Stimulated activated memory B cell treated with anti-CD40 and anti-IgM and Interleukin-4, amounts not matched to agents 10 μg/mL and 1 μg/mL and 100 μg/mL, for 72 hours (primary cell): ENCODE results near the gene ZNF709.
A peak's percentile ranks its signal among the peaks of the same experiment; 100 is the strongest.
"Not testable (repeated sequence)": the region's sequence is repeated elsewhere in the genome, so short reads cannot be mapped to it uniquely, and the experiment has no call there.

Experiments
- ATAC-seq: fragments of 150-1000 bp; cut with Tn5 transposase; 2 replicates; pipeline ENCODE4 v1.10.0; 2021
- H3K27ac Mint-ChIP-seq: one replicate; pipeline ENCODE4 v1.8.0; 2022; ENCODE audit warnings: mild to moderate bottlenecking, mixed read lengths
- H3K27me3 Mint-ChIP-seq: one replicate; pipeline ENCODE4 v1.8.0; 2022; ENCODE audit warnings: mixed read lengths
- H3K36me3 Mint-ChIP-seq: one replicate; pipeline ENCODE4 v1.8.0; 2022; ENCODE audit warnings: mixed read lengths
- H3K4me1 Mint-ChIP-seq: one replicate; pipeline ENCODE4 v1.8.0; 2022; ENCODE audit warnings: mixed read lengths
- H3K4me3 Mint-ChIP-seq: one replicate; pipeline ENCODE4 v1.8.0; 2022; ENCODE audit warnings: mild to moderate bottlenecking, moderate library complexity, mixed read lengths
- H3K9me3 Mint-ChIP-seq: one replicate; pipeline ENCODE4 v1.8.0; 2022; ENCODE audit warnings: mixed read lengths

ZNF709 gene

DNA sequence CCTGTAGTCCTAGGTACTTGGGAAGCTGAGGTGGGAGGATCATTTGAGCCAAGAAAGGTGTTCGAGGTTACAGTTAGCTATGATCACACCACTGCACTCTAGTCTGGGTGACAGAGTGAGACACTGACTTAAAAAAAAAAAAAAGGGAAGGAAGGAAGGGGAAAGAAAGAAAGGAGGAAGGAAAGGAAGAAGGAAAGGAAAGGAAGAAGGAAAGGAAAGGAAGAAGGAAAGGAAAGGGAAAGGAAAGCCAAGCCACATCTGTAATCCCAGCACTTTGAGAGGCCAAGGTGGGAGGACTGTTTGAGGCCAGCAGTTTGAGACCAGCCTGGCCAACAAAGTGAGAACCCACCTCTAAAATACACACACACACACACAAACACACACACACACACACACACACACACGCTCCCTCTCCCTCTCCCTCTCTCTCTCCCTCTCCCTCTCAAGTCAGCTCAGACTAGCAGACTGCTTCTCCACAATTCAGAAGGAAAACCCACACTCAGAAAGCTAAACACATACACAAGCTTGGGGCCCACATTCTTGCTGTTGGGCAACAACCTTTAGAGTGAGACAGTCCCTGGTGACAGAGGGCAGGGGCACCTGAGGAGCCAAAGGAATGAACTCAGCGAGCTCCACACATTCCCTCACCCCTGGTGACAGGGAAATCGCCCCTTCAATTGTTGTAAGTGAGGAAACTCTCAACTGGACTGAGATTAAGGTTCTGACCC, 2.7 kb downstream of the ZNF709 start:
- H3K36me3 Mint-ChIP-seq: no peaks in the 10 kb centered on the region
- peak overlapping the region; percentile 65 for H3K4me3 Mint-ChIP-seq
- H3K27ac Mint-ChIP-seq: peak overlapping the region; percentile 90
- H3K27me3 Mint-ChIP-seq: no peaks in the 10 kb centered on the region
- ATAC-seq: no peak
- peaks cover 53% of the 10 kb centered on the region for H3K4me1 Mint-ChIP-seq
- H3K9me3 Mint-ChIP-seq: no peaks in the 10 kb centered on the region

DNA sequence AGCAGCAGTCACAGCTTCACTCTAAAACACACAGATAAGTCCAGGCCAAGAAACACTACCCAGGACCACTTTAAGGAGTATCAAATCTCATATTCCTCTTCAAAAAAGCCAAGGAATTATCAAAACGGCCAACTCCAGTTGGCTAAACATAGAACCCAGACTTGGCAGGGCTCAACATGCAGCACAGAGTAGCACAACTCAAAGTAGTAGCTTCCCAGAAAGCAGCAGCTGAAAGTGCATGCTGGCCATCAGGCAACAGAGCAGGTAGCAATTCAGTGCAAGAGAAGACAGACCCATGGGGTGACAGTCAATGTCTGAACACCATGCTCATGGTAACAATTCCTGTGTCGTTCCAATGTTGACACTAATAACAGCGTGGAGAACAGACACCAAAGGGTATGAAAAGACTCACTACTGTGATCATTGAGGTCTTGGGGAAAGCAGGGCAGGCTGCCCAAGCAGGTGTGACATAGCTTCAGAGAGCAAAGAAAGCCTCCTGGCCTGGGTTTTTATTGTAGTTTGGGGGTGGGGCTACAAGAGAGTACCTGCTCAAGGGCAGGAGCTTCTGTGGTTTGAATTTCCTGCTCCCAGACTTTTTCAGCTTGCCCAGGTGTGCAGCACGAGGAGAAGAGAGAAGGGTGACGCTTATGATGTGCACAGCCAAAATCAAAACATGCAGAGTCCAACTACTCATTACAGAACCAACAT, 6.2 kb downstream of the ZNF709 start:
- no peaks in the 10 kb centered on the region for H3K36me3 Mint-ChIP-seq
- no peak overlapping the region for H3K4me3 Mint-ChIP-seq
- H3K4me1 Mint-ChIP-seq: peaks cover 54% of the 10 kb centered on the region
- H3K9me3 Mint-ChIP-seq: no peaks in the 10 kb centered on the region
- ATAC-seq: no peak
- H3K27ac Mint-ChIP-seq: no peak overlapping the region
- no peaks in the 10 kb centered on the region for H3K27me3 Mint-ChIP-seq

DNA sequence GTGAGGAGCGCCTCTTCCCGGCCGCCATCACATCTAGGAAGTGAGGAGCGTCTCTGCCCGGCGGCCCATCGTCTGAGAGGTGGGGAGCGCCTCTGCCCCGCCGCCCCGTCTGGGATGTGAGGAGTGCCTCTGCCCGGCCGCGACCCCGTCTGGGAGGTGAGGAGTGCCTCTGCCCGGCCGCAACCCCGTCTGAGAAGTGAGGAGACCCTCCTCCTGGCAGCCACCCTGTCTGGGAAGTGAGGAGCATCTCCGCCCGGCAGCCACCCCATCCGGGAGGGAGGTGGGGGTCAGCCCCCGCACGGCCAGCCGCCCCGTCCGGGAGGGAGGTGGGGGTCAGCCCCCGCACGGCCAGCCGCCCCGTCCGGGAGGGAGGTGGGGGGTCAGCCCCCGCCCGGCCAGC, 17.0 kb downstream of the ZNF709 start:
- not testable (repeated sequence) for H3K4me3 Mint-ChIP-seq, H3K27me3 Mint-ChIP-seq, H3K27ac Mint-ChIP-seq, ATAC-seq, H3K4me1 Mint-ChIP-seq
- Mint-ChIP-seq H3K9me3 (peaks cover 16% of the 10 kb centered on the region), H3K36me3 (peaks cover 54% of the 10 kb centered on the region)

- H3K36me3 Mint-ChIP-seq: peaks cover 49% of the 10 kb centered on the region
- no peaks in the 10 kb centered on the region for H3K27me3 Mint-ChIP-seq
- no peaks in the 10 kb centered on the region for H3K4me1 Mint-ChIP-seq
- ATAC-seq: no peak
- no peak overlapping the region for H3K27ac Mint-ChIP-seq
- H3K9me3 Mint-ChIP-seq: peaks cover 19% of the 10 kb centered on the region
- no peak overlapping the region for H3K4me3 Mint-ChIP-seq
Observed at GRCh38 chr19:12465211-12465610, 19.4 kb downstream of the ZNF709 start.

- Mint-ChIP-seq H3K36me3 (peaks cover 46% of the 10 kb centered on the region), H3K4me3 (no peak overlapping the region), H3K4me1 (no peaks in the 10 kb centered on the region), H3K27ac (no peak overlapping the region), H3K27me3 (no peaks in the 10 kb centered on the region), H3K9me3 (peaks cover 19% of the 10 kb centered on the region)
- no peak for ATAC-seq
Observed at GRCh38 chr19:12464769-12465168, 19.8 kb downstream of the ZNF709 start.

GRCh38 chr19:12464139-12464538, 20.5 kb downstream of the ZNF709 start:
- not testable (repeated sequence) for H3K27ac Mint-ChIP-seq, ATAC-seq, H3K27me3 Mint-ChIP-seq, H3K4me3 Mint-ChIP-seq, H3K4me1 Mint-ChIP-seq
- Mint-ChIP-seq H3K36me3 (peaks cover 51% of the 10 kb centered on the region), H3K9me3 (peaks cover 21% of the 10 kb centered on the region)

- Mint-ChIP-seq H3K27me3 (no peaks in the 10 kb centered on the region), H3K9me3 (peaks cover 9% of the 10 kb centered on the region), H3K4me3 (no peak overlapping the region), H3K4me1 (no peaks in the 10 kb centered on the region), H3K36me3 (peaks cover 52% of the 10 kb centered on the region), H3K27ac (no peak overlapping the region)
- no peak for ATAC-seq
Observed at GRCh38 chr19:12453495-12453894, 31.1 kb downstream of the ZNF709 start.

DNA sequence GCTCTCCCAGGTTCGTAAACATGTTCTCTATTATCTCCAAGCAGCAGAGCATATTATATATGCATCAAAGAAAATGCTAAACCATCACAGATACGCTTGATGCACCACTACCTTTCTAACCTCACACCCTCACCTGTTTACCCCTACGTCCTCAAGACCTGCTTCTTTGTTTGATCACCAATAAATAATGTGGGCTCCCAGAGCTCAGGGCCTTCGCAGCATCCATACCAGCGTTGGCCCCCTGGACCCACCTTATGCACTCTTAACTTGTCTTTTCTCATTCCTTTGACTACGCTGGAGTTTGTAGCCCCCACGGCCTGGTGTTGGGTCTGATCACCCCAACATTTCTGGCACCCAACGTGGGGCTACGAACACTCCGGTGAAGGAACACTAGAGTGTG, 33.8 kb downstream of the ZNF709 start:
- peaks cover 46% of the 10 kb centered on the region for H3K36me3 Mint-ChIP-seq
- H3K4me1 Mint-ChIP-seq: no peaks in the 10 kb centered on the region
- H3K4me3 Mint-ChIP-seq: no peak overlapping the region
- H3K27ac Mint-ChIP-seq: no peak overlapping the region
- ATAC-seq: no peak
- peaks cover 12% of the 10 kb centered on the region for H3K9me3 Mint-ChIP-seq
- H3K27me3 Mint-ChIP-seq: no peaks in the 10 kb centered on the region

- Mint-ChIP-seq H3K4me1 (no peaks in the 10 kb centered on the region), H3K4me3 (no peak overlapping the region), H3K27me3 (no peaks in the 10 kb centered on the region), H3K9me3 (peaks cover 18% of the 10 kb centered on the region), H3K36me3 (peaks cover 48% of the 10 kb centered on the region), H3K27ac (no peak overlapping the region)
- no peak for ATAC-seq
Observed at GRCh38 chr19:12448808-12449207, 35.8 kb downstream of the ZNF709 start.

DNA sequence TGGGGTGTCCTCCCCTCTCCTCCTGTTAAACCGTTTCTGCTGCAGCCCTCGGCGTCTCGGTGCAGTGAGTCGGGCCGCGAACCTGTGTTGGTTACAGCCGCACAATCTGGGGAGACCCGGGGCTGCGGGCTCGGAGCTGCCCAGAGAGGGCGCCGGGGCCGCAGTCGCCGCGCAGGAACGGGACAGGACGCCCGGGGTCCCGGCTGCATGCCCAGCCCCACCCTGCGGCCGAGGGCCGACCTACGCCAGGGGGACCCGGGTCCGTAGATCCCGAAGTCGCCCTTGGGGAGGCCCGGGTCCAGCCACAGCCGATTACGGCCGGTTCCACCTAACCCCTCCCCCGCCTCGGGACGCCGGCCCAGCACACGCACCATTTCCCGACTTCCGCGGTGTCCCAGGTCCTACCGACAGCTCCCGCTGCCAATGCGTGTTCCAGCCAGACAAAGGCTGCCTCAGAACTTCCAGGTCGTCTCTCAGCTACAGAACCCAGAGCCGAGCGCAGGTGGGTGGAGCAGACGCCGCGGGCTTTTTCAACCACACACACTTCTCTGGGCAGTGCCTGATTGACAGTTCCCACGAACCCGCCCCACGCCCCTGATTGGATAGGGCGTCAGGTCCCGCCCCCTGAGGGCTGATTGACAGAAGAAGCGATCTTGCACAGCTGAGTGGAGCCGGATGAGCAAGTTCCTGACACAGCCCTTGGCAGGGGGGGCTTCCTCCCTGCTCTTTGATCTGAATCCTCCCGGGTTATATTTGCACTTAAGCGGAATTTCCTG, 43.9 kb downstream of the ZNF709 start, which contains the start of gene ZNF443:
Gene ZNF443, minus strand, starts transcription at position 481 of the 776 bp plus-strand sequence. Its CDS starts 107 bp downstream, at position 374.
- Mint-ChIP-seq H3K27ac (peak within 1 kb of the TSS; percentile 99), H3K4me3 (peak within 1 kb of the TSS; percentile 100), H3K4me1 (peaks cover 29% of the 10 kb centered on the region), H3K27me3 (no peaks in the 10 kb centered on the region), H3K9me3 (peaks cover 10% of the 10 kb centered on the region), H3K36me3 (peaks cover 22% of the 10 kb centered on the region)
- peak; percentile 99 for ATAC-seq

DNA sequence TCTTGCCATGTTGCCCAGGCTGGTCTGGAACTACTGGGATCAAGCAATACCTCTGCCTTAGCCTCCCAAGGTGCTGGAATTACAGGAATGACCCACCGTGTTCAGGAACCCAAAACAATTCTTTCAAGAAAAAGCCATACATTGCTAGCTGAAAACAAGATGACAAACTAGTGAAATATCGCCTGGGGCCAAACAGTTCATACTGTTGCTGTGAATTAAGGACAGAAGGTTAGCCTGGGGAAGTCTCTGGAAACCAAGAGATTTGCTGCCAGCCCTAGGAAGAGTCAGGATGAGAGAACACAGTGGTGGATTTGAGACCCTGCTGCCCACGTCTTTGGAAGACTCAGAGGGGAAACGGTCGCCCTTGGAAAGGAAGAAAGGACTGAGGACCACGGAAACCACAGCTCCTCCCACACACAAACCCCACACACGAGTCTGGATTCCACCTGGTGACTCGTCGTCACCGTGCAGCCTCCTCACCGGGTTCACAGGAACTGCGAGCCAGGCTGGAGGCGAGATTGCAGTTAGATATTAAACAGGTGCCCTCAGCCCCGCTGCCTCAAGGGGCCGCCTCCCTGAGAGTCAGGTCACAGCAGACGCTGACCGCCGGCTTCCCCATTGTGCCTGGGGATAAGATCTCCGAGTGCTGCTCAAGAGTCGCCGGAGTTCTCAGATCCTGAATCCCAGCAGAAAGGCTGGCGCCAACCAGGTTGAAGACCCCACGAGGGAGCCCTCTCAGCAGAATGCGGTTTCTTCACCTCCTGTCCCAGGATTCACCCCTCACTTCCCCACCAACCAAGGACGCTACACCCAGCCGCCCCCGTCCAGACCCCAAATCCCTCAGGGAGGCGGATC, 44.7 kb downstream of the ZNF709 start:
- ATAC-seq: peak; percentile 66
- H3K27ac Mint-ChIP-seq: peak overlapping the region; percentile 99
- H3K36me3 Mint-ChIP-seq: peaks cover 26% of the 10 kb centered on the region
- H3K4me3 Mint-ChIP-seq: peak overlapping the region; percentile 100
- H3K9me3 Mint-ChIP-seq, H3K27me3 Mint-ChIP-seq: not testable (repeated sequence)
- H3K4me1 Mint-ChIP-seq: peaks cover 29% of the 10 kb centered on the region

DNA sequence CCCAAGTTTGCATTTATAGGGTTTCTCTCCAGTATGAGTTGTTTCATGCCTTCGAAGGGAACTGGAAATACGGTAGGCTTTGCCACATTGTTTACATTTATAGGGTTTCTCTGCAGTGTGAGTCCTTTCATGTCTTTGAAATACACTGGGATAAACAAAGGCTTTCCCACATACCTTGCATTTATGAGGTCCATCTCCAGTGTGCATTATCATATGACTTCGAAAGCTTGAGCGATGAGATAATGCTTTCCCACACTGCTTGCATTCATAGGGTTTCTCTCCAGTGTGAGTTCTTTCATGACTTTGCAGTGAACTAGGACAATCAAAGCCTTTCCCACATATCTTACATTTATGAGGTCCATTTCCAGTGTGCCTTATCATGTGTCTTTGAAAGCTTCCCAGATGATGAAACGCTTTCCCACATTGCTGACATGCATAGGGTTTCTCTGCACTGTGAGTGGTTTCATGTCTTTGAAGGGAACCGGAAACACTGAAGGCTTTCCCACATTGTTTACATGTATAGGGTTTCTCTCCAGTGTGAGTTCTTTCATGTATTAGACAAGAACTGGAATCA, 53.8 kb downstream of the ZNF709 start:
- H3K27ac Mint-ChIP-seq, H3K4me1 Mint-ChIP-seq, ATAC-seq, H3K27me3 Mint-ChIP-seq, H3K4me3 Mint-ChIP-seq: not testable (repeated sequence)
- peaks cover 13% of the 10 kb centered on the region for H3K9me3 Mint-ChIP-seq
- peaks cover 73% of the 10 kb centered on the region for H3K36me3 Mint-ChIP-seq

DNA sequence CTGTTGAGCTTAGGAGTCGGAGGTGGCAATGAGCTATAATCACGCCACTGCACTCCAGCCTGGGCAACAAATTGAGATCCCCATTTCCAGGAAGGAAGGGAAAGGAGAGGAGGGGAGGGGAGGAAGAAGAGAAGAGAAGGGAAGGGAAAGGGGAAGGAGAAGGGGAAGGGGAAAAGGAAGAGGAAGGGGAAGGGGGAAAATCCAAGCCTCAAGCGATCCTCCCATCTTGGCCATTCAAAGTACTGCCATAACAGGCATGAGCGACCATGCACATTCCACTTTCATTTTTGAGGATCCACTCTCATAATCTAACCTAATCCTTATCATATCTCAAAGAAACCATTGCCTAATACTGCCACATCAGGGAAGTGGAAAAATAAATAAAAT, 58.7 kb downstream of the ZNF709 start:
- H3K9me3 Mint-ChIP-seq: peaks cover 8% of the 10 kb centered on the region

DNA sequence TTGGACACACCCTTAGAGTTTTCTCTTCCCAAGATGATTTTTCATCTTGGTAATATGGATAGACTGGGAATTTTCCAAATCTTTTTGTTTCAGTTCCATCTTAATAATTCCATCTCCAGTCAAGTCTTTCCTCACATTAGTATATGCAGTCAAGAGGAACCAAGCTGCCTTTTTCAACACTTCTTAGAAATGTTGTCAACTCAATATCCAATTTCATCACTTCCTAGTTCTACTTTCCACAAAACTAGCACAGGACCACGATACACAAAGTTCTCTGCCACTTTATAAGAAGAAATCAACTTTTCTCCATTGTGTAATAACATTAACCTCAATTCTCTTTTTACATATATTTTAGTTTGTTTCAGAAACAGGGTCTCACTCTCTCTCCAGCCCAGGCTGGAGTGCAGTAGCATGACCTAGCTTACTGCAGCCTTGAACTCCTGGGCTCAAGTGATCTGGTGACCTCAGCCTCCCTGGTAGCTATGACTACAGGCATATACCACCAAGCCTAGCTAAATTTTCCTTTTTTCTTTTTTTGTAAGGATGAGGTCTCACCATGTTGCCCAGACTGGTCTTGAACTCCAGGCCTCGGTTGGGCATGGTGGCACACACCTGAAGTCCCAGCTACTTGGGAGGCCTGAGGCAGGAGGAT, 59.3 kb downstream of the ZNF709 start:
- H3K9me3 Mint-ChIP-seq: peaks cover 5% of the 10 kb centered on the region
- no peak overlapping the region for H3K4me3 Mint-ChIP-seq
- H3K27me3 Mint-ChIP-seq: no peaks in the 10 kb centered on the region
- H3K4me1 Mint-ChIP-seq: no peaks in the 10 kb centered on the region
- no peak for ATAC-seq
- H3K36me3 Mint-ChIP-seq: peaks cover 69% of the 10 kb centered on the region
- no peak overlapping the region for H3K27ac Mint-ChIP-seq

More for the DNA sequence above, 58.7 kb downstream of the ZNF709 start:
- Mint-ChIP-seq H3K4me3 (no peak overlapping the region), H3K27me3 (no peaks in the 10 kb centered on the region), H3K36me3 (peaks cover 69% of the 10 kb centered on the region), H3K27ac (no peak overlapping the region), H3K4me1 (no peaks in the 10 kb centered on the region)
- no peak for ATAC-seq
